ENCODE measurements around the gene SERPINA5. TPM values are rescaled to one million over a fixed set of nuclear protein-coding genes. Genes with fewer than 3 reads are reported as not detected.

SERPINA5 gene
- total RNA-seq, 2 donors from 2014 or later = not detected

- Mint-ChIP-seq H3K27me3 (ENCODE audit: low read depth) (no peaks in the 10 kb centered on the region), H3K4me1 (ENCODE audit: low read depth) (no peaks in the 10 kb centered on the region), H3K36me3 (ENCODE audit: insufficient read depth in 2 of 2) (no peaks in the 10 kb centered on the region), H3K27ac (no peak within 1 kb of the TSS), H3K4me3 (no peak within 1 kb of the TSS), H3K9me3 (no peaks in the 10 kb centered on the region)
- ATAC-seq (replicated peaks in 1 of 2) (no peak), DNase-seq (no peak)
Measured at GRCh38 chr14:94560751-94561655, 20.2 kb upstream of the SERPINA5 start, which contains the start of gene SERPINA4. SERPINA4 (plus strand) TSS chr14:94561442; CDS start chr14:94563483, 2,041 bp downstream.

GRCh38 chr14:94561656-94562010 lies 19.6 kb upstream of the SERPINA5 start:
- Mint-ChIP-seq H3K4me3 (no peak overlapping the region), H3K9me3 (no peaks in the 10 kb centered on the region), H3K27me3 (ENCODE audit: low read depth) (no peaks in the 10 kb centered on the region), H3K36me3 (ENCODE audit: insufficient read depth in 2 of 2) (no peaks in the 10 kb centered on the region), H3K4me1 (ENCODE audit: low read depth) (no peaks in the 10 kb centered on the region), H3K27ac (no peak overlapping the region)
- ATAC-seq (replicated peaks in 1 of 2) (no peak), DNase-seq (no peak)

- no peak for ATAC-seq (replicated peaks in 1 of 2)
Measured at GRCh38 chr14:94562022-94562421, 19.2 kb upstream of the SERPINA5 start.

GRCh38 chr14:94562941-94563883 lies 18.0 kb upstream of the SERPINA5 start:
- Mint-ChIP-seq H3K27ac (no peak overlapping the region), H3K4me3 (no peak overlapping the region), H3K4me1 (ENCODE audit: low read depth) (no peaks in the 10 kb centered on the region), H3K36me3 (ENCODE audit: insufficient read depth in 2 of 2) (no peaks in the 10 kb centered on the region), H3K27me3 (ENCODE audit: low read depth) (no peaks in the 10 kb centered on the region), H3K9me3 (no peaks in the 10 kb centered on the region)
- DNase-seq = no peak
- no peak for ATAC-seq (replicated peaks in 1 of 2)

More at GRCh38 chr14:94562022-94562421, 19.2 kb upstream of the SERPINA5 start:
- no peaks in the 10 kb centered on the region for H3K4me1 Mint-ChIP-seq (ENCODE audit: low read depth)
- no peak overlapping the region for H3K4me3 Mint-ChIP-seq
- DNase-seq = no peak
- no peaks in the 10 kb centered on the region for H3K36me3 Mint-ChIP-seq (ENCODE audit: insufficient read depth in 2 of 2)
- no peaks in the 10 kb centered on the region for H3K9me3 Mint-ChIP-seq
- no peaks in the 10 kb centered on the region for H3K27me3 Mint-ChIP-seq (ENCODE audit: low read depth)
- H3K27ac Mint-ChIP-seq = no peak overlapping the region

GRCh38 chr14:94564381-94564780 lies 16.8 kb upstream of the SERPINA5 start:
- H3K27ac Mint-ChIP-seq = no peak overlapping the region
- no peak overlapping the region for H3K4me3 Mint-ChIP-seq
- DNase-seq (no peak), ATAC-seq (replicated peaks in 1 of 2) (no peak)
- H3K9me3 Mint-ChIP-seq = no peaks in the 10 kb centered on the region
- no peaks in the 10 kb centered on the region for H3K4me1 Mint-ChIP-seq (ENCODE audit: low read depth)
- H3K27me3 Mint-ChIP-seq (ENCODE audit: low read depth) = no peaks in the 10 kb centered on the region
- no peaks in the 10 kb centered on the region for H3K36me3 Mint-ChIP-seq (ENCODE audit: insufficient read depth in 2 of 2)

- Mint-ChIP-seq H3K36me3 (ENCODE audit: insufficient read depth in 2 of 2) (no peaks in the 10 kb centered on the region), H3K9me3 (no peaks in the 10 kb centered on the region), H3K4me1 (ENCODE audit: low read depth) (no peaks in the 10 kb centered on the region), H3K4me3 (no peak overlapping the region), H3K27ac (no peak overlapping the region), H3K27me3 (ENCODE audit: low read depth) (no peaks in the 10 kb centered on the region)
- no peak for ATAC-seq (replicated peaks in 1 of 2)
- no peak for DNase-seq
Measured at GRCh38 chr14:94568186-94568585, 13.0 kb upstream of the SERPINA5 start.

GRCh38 chr14:94569381-94570001 lies 11.7 kb upstream of the SERPINA5 start:
- no peaks in the 10 kb centered on the region for H3K9me3 Mint-ChIP-seq
- DNase-seq (no peak), ATAC-seq (replicated peaks in 1 of 2) (no peak)
- no peaks in the 10 kb centered on the region for H3K36me3 Mint-ChIP-seq (ENCODE audit: insufficient read depth in 2 of 2)
- no peak overlapping the region for H3K27ac Mint-ChIP-seq
- no peak overlapping the region for H3K4me3 Mint-ChIP-seq
- no peaks in the 10 kb centered on the region for H3K4me1 Mint-ChIP-seq (ENCODE audit: low read depth)
- no peaks in the 10 kb centered on the region for H3K27me3 Mint-ChIP-seq (ENCODE audit: low read depth)

GRCh38 chr14:94570002-94570400 lies 11.2 kb upstream of the SERPINA5 start:
- H3K9me3 Mint-ChIP-seq = no peaks in the 10 kb centered on the region
- DNase-seq = no peak
- no peak for ATAC-seq (replicated peaks in 1 of 2)
- no peak overlapping the region for H3K27ac Mint-ChIP-seq
- no peaks in the 10 kb centered on the region for H3K4me1 Mint-ChIP-seq (ENCODE audit: low read depth)
- H3K36me3 Mint-ChIP-seq (ENCODE audit: insufficient read depth in 2 of 2) = no peaks in the 10 kb centered on the region
- H3K27me3 Mint-ChIP-seq (ENCODE audit: low read depth) = no peaks in the 10 kb centered on the region
- H3K4me3 Mint-ChIP-seq = no peak overlapping the region

- no peaks in the 10 kb centered on the region for H3K27me3 Mint-ChIP-seq (ENCODE audit: low read depth)
- H3K9me3 Mint-ChIP-seq = no peaks in the 10 kb centered on the region
- no peak overlapping the region for H3K4me3 Mint-ChIP-seq
- ATAC-seq (replicated peaks in 1 of 2) (no peak), DNase-seq (no peak)
- no peak overlapping the region for H3K27ac Mint-ChIP-seq
- H3K36me3 Mint-ChIP-seq (ENCODE audit: insufficient read depth in 2 of 2) = no peaks in the 10 kb centered on the region
- no peaks in the 10 kb centered on the region for H3K4me1 Mint-ChIP-seq (ENCODE audit: low read depth)
Measured at GRCh38 chr14:94570440-94570839, 10.8 kb upstream of the SERPINA5 start.

GRCh38 chr14:94571395-94571794 lies 9.8 kb upstream of the SERPINA5 start:
- DNase-seq (no peak), ATAC-seq (replicated peaks in 1 of 2) (no peak)
- Mint-ChIP-seq H3K36me3 (ENCODE audit: insufficient read depth in 2 of 2) (no peaks in the 10 kb centered on the region), H3K27ac (no peak overlapping the region), H3K4me3 (no peak overlapping the region), H3K9me3 (no peaks in the 10 kb centered on the region), H3K4me1 (ENCODE audit: low read depth) (no peaks in the 10 kb centered on the region), H3K27me3 (ENCODE audit: low read depth) (no peaks in the 10 kb centered on the region)

- no peaks in the 10 kb centered on the region for H3K27me3 Mint-ChIP-seq (ENCODE audit: low read depth)
- DNase-seq (no peak), ATAC-seq (replicated peaks in 1 of 2) (no peak)
- no peak overlapping the region for H3K4me3 Mint-ChIP-seq
- no peaks in the 10 kb centered on the region for H3K36me3 Mint-ChIP-seq (ENCODE audit: insufficient read depth in 2 of 2)
- H3K4me1 Mint-ChIP-seq (ENCODE audit: low read depth) = no peaks in the 10 kb centered on the region
- no peak overlapping the region for H3K27ac Mint-ChIP-seq
- no peaks in the 10 kb centered on the region for H3K9me3 Mint-ChIP-seq
Measured at GRCh38 chr14:94571950-94572349, 9.3 kb upstream of the SERPINA5 start.

- Mint-ChIP-seq H3K9me3 (no peaks in the 10 kb centered on the region), H3K36me3 (ENCODE audit: insufficient read depth in 2 of 2) (no peaks in the 10 kb centered on the region), H3K4me1 (ENCODE audit: low read depth) (no peaks in the 10 kb centered on the region), H3K4me3 (no peak overlapping the region), H3K27me3 (ENCODE audit: low read depth) (no peaks in the 10 kb centered on the region), H3K27ac (no peak overlapping the region)
- ATAC-seq (replicated peaks in 1 of 2) = no peak
- no peak for DNase-seq
Measured at GRCh38 chr14:94572637-94573303, 8.5 kb upstream of the SERPINA5 start.
